HG02884 (cell line): ENCODE data around the gene FLOT1.

ENCODE experiments used
- ATAC-seq: cut with Tn5 transposase; IDR thresholded peaks from one replicate; pipeline ENCODE4 v1.9.1; 2021; ENCODE audit warnings: mild to moderate bottlenecking, moderate library complexity; ENCODE audit not compliant: unreplicated experiment

Gene FLOT1

DNA sequence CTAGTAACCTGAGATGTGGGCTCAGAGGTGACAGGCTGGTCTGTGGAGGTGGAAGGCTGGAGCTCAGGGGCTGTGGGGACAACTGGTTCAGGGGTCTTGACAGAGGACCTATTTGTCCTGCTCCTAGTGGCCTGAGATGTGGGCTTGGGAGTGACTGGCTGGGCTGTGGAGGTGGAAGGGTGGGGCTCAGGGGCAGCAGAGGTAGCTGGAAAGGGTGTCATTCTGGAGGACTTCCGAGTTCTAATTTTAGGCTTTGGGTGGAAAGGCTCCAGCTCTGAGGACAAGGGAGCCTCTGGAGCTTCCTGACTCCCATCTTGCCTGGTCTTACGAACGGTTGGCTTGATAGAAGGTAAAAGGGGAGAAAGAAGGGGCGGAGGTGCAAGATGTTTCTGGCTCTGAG lies 36.9 kb downstream of the FLOT1 start:
- ATAC-seq = no peak

DNA sequence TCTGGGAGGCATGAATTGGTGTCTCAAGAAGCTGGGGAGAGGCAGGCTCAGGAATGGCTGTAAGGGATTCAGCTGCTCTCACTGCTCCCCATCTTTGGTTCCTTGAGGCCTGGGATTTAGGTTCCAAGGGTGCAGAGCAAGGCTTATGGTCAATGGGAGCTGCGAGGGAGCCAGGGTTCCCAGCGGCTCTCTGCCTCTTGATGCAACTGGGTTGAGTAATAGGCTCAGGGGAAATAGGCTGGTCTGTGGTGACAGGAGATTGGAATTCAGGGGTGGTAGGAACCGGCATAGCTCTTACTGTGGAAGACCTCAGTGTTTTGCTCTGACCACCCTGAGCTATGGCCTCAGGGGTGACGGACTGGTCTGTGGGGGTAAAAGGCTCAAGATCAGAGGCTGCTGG lies 38.7 kb downstream of the FLOT1 start:
- ATAC-seq = no peak

- ATAC-seq = no peak
Observed at GRCh38 chr6:30703011-30703410, 39.5 kb downstream of the FLOT1 start.

- no peak for ATAC-seq
Observed at GRCh38 chr6:30700340-30700739, 42.1 kb downstream of the FLOT1 start.

- ATAC-seq = no peak
Observed at GRCh38 chr6:30696432-30696831, 46.1 kb downstream of the FLOT1 start.

DNA sequence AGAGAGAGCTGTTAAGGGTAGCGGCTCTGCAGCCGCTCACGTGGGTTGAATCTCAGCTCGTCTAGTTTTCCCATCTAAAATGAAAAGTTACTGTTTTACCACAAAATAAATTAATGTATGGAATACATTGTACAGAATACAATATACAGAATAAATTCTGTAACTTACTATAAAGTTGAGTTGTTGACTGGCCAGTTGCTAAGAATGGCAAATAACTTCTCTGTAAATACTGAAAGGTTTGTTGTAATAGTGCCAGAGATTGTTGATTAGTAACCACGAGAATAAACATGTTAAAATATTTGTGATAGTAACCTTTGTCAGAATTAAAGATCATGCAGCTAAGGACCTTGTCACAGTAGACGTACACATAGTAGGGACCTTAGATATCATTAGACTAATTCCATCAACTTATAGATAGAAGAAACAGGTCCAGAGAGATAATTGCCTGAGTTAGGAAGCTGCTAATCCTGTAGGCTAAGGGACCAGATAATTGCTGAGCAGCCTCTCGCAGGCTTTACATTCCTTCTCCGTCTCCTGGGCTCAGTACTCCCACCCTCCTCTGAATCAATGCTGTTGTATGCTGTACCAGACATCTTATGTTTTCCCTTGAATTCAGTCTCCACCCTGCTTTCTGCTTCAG lies 51.2 kb downstream of the FLOT1 start:
- no peak for ATAC-seq

GRCh38 chr6:30690403-30691207 lies 51.9 kb downstream of the FLOT1 start, which contains the start of gene NRM:
Gene NRM, minus strand, starts transcription at chr6:30690984. Its CDS starts 10 bp downstream, at chr6:30690974.
- ATAC-seq = no peak

- ATAC-seq = no peak
Observed at GRCh38 chr6:30689985-30690384, 52.5 kb downstream of the FLOT1 start.

GRCh38 chr6:30689022-30689865 lies 53.2 kb downstream of the FLOT1 start:
- ATAC-seq = no peak

GRCh38 chr6:30688569-30688968 lies 53.9 kb downstream of the FLOT1 start:
- no peak for ATAC-seq

GRCh38 chr6:30687659-30688431 lies 54.6 kb downstream of the FLOT1 start:
- ATAC-seq = no peak

DNA sequence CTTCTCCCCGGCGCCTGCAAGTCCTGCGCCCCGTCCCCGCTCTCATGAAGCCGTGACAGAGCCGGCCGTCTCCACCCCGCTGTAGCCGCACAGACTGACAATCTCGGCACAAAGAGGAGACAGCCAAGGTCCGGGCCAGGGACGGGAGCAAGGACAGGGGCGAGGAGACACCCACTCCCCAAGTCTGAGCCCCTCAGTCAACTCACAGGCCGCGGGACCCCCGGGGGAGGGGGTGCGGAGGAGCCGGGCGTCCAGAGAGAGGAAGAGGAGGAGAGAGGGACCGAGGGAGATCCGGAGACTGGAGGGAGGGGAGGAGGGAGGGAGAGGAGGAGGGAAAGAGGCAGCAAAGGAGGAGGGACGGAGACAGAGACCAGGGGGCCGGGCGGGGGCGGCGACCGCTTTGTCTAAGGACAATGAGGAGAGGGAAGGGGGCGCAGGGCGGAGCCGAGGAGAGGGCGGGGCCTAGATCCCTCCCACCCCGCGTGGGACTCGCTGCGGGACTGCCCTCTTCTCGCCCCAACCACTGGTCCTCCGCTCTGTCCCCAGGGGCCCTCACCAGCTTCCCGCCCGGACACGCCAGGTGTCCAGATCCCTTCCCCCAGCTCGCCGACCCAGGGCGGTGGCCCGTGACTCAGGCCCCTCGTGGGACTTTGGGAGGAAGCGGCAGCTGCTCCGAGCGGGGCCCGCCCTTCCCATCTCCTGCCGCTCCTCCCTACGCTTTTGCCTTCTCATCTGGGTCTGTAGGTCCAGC lies 55.4 kb downstream of the FLOT1 start:
- peak; percentile 35 for ATAC-seq

DNA sequence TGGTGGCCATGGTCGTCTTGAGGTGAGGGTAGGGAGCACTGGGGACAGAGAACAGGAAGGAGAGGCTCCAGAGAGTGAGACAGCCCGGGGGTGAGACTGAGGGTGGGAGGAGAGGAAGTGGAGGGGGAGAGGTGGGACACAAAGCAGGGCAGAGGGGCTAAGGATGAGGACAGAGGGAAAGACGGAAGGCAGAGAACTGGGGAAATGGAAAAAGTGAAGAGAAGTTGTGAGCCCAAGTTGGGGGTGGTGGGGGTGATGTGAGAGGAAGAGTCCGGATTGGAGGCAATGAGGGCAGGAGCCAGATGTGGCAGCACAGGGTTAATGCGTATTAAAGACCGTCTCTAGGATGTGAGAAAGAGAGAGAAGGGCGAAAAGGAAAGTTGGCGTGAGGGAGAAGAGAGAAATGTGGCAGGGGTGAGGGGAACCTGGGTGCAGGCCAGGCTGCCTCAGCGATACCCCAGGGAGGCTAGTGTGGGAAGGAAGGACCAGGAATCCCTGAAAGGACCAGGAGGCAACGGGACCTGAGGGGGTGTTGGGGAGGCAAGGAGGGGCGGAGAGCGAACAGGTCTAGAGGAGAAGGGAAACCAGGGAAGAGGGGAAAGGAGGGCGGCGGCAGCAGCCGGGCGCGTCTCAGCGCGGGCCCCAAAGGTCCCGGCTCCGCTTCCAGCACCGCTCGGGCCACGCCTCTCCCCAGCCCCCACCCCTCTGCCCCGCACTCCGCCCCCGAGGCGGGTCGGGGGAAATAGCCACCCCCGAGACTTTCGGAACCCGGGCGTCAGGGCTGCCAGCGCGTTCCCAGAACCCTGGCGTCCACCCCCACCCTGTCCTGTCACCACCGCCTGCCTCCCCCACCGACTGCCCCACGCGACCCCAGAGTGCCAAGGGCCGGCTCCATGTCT lies 56.2 kb downstream of the FLOT1 start, which contains the start of gene PPP1R18:
PPP1R18 (minus strand) TSS at position 637 of the 899 bp plus-strand sequence; CDS start at position 10, 627 bp downstream.
- no peak for ATAC-seq

- no peak for ATAC-seq
Observed at GRCh38 chr6:30685157-30686008, 57.1 kb downstream of the FLOT1 start.

DNA sequence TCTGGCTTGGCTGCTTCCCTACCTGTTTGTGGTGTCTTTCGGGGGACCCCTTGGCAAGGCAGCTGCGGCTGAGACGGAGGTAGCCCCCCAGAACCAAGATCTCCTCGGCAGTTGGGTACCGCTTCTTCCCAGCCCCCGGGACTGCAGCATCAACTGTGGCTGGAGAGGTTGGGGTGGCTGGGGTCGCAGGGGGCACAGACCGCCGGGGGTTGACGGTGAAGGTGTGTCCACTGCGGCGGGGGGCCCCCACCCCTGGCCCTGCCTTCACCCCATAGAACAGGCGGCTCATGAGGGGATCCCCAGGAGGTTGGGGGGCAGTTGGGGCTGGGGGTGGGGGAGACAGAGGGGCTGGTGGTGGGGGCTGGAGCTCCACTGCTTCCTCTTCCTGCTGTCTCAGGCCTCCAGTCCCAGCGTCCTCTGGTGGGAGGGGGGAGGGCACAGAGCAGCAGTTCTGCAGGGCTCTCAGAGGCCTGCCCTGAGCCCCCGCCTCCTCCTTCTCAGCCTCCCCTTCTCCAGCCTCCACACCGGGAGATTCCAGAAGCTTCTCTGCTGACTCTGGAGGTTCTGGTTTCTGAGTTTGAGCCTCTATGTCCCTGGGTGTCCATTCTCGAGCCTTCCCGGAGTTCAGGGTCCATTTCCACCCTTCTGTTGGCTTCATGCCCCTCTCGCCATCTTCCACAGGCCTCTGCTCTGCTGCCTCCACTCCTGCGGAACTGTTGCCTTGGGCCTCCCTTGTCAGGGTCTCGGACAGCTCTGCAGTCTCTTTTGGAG lies 57.9 kb downstream of the FLOT1 start:
- no peak for ATAC-seq

DNA sequence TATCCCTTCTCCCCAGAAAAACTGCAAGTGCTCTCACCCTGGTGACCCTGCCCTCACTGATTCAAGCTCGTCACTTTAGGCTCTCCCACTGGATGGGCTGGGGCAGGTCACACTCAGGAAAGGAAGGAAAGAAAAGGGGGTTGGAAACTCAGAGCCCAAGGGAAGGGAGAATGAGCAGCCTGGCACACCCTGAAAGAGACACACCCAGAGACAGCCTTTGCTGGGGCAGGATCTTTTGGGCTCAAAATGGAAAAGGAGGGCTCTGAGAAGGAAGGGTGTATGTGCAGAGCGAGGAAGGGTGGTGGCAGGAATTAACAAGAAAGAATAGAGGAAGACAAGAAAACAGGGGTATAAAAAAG lies 58.5 kb downstream of the FLOT1 start:
- ATAC-seq = no peak
